Stimulated activated CD8-positive, alpha-beta memory T cell treated with anti-CD3 and anti-CD28 coated beads, Interleukin-7, amount 100 ng/mL, for 24 hours (primary cell): ENCODE measurements around the gene ADK.
A peak's percentile ranks its signal among the peaks of the same experiment; 100 is the strongest.
"Not testable (repeated sequence)": the region's sequence is repeated elsewhere in the genome, so short reads cannot be mapped to it uniquely, and the experiment has no call there.

Source experiments
- DNase-seq: peaks from one replicate; pipeline ENCODE4 v3.0.0-alpha.2; 2020; ENCODE audit warnings: low read depth

ADK gene

DNA sequence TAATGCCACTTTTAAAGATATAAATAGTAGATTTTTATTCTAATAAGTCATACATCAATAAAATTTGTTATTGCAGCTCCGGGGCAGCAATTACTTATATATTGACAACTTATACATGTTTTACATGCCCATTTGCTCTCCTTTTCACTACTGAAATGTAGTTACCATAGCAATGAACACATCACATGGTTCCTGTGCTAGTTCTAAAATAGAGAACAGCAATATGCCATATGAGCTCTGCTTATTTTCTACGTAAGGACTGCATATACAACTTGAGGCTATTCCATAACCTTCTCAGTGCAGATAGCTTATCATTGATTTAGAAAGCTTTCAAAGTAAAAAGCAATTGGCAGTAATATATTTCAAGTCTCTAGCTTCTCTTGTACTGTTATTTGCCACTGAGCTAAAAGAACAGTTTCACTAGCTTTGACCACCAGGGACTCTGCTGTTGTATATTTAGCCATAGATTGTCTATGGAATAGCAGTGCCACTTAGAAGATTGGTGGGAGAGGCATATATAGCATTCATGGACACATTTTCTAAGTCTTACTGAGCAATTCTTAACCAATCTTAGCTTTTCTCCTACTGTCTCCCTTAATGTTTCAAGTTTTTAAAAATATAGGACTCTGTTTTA lies 405.2 kb downstream of the ADK start:
- no peak for DNase-seq

DNA sequence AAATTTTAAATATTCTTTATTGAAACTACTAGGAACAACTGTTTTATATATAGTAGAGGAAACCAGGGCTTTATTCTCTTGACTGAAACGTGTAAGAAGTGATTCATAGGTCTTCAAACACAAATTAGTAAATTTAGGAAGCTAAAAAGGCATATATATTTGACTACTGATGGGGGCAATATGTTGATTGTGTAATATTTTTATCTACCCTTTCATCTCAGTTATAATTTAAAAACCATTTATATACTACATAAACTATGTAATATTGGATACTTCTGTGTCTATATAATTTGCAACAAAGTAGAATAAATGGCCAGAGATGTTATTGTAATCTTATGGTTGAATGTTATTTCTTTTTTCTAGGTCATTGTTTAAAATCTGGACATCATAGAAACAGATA lies 406.1 kb downstream of the ADK start:
- DNase-seq = no peak

- DNase-seq = no peak
Observed at GRCh38 chr10:74558403-74558802, 407.4 kb downstream of the ADK start.

DNA sequence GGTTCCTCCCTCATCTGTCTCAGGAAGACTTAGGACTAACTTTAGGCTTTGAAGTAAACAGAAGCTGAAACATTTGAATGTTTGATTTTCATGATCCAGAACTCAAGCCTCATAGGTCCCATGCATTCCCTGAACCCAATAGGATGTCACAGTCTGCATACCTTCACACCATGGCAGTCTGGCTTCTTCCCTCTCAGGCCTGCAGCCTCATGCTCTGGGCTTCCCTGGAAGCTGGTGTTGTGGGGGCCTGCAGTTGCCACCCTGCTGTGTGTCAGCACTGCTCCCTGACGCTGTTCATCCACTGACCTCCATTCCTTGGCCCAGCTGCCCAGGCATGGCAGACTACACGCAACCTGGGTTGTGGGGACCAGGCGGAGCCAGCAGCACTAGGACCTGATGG lies 407.9 kb downstream of the ADK start:
- DNase-seq = no peak

DNA sequence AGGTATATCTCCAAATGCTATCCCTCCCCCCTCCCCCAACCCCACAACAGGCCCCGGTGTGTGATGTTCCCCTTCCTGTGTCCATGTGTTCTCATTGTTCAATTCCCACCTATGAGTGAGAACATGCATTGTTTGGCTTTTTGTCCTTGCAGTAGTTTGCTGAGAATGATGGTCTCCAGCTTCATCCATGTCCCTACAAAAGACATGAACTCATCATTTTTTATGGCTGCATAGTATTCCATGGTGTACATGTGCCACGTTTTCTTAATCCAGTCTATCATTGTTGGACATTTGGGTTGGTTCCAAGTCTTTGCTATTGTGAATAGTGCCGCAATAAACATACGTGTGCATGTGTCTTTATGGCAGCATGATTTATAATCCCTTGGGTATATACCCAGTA lies 417.9 kb downstream of the ADK start:
- not testable (repeated sequence) for DNase-seq

GRCh38 chr10:74573497-74573896 lies 422.5 kb downstream of the ADK start:
- not testable (repeated sequence) for DNase-seq

DNA sequence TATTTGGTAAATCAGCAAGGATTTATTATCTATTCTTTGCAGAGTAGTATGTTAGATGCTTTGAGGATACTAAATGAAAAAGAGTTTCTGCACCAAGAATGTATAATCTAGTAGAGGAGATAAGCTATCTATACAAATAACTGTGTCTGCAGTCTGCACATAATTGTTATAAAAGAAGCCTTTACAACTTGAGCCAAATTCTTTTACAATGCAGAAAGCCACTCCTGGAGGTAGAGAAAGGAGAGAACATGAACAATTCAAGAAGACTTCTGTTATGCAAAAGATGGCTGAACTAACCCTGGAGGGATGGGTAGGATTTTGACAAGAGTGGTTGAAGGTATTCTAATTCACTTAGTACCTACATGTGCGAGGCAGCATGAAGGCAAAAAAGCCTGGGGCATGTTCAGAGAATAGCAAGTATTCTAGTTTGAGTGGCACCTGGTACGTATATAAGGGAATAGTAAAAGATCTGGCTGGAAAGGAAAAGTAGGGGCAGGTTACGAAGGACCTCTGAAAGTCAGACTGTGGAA lies 424.2 kb downstream of the ADK start:
- DNase-seq = no peak

GRCh38 chr10:74575912-74576311 lies 424.9 kb downstream of the ADK start:
- no peak for DNase-seq

DNA sequence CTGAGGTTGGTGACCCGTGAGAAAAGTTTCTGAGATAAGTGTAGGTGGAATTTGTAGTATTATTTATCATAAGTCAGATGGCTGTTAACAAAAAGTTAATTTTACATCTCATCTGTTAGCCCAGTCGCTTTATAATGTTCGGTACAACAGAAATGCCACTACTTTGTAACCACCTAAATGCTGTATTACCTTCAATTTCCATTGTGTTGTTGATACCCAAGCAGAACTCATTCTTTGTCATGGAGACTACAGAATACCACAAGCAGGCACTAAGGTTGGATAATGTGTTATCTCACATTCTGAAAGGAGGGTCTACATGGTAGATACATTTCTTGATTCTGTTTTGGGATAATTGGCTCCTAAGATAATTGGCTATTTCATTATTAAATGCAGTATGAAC lies 425.6 kb downstream of the ADK start:
- DNase-seq = no peak

GRCh38 chr10:74580438-74580837 lies 429.4 kb downstream of the ADK start:
- not testable (repeated sequence) for DNase-seq

DNA sequence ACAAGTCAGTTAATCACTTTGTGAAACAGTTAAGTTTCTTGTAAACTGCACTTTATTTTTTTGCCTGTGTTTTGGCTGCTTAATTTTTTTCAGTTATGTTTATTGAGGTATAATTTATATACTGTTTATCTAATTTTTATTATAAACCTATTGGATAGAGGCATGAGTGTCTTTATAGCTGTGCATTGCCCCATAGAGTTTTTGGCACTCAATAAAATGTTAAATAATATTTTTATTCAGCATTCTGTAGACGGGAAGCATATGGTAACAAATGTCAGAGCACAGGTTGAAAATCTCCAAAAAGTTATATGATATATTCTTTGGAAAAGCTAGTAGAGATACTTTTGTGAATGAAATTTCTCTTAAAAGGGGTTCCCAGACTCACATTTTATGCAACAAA lies 431.5 kb downstream of the ADK start:
- no peak for DNase-seq

DNA sequence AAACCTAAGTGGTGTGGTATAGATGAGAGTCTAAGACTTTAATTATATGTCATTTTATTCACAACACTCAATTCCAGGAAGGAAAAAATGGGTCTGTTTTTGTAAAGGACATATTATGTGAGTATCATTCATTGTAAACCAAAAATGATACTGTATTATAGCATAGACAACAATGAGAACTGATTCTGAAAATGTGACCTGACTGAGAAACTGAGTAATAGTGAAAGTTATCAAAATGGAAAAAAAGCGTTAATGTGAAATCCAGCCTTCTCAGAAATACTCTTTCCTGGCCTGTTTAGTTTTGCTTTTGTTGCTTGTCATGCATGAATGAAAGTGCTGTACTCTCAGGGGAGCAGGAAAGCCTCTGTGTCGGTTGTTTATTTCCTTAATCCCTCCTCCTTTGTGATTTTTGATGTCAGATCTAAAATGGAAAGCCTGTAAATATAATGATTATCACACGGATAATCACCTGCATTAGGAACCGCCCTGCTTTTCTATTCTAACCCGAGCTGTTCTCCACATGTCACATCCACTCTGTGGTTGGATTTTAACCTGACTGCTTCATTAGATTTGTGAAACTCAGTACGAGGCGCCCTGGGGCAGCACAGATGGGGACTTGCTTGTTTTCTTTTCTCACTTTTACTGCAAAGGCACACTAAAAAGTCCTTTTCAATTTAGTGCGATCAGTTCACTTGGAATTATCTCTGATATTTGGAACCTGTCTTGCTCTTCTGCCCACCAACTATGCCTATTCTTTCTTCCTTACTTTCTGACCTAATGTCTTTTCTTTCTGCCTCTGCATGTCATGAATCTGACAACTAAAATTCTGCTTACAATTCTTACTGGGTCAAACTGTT lies 434.4 kb downstream of the ADK start:
- DNase-seq = peak; percentile 11

DNA sequence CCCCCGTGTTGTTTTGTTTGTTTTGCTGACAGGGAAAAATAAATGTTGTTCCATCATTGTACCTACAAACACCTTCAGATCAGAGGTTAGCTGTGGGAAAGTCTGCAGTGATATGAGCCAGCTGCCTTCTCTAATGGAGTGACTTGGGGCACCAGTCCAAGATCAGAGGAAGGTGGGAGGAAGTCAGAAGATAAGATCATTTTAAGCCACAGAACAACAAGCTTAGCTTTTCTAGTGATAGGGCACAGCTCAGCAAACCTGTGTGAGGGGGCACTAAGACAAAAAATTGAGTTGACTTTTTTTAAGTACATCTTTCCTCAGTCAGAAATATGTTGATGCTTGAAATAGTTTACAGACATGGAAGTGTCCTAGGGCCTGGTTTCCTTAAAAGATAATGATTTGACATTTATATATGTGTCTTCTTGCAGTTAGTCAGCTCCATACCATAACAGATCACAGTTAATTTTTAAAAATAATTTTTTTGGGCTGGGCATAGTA lies 435.1 kb downstream of the ADK start:
- DNase-seq = peak; percentile 5

GRCh38 chr10:74587109-74587854 lies 436.3 kb downstream of the ADK start:
- DNase-seq = no peak

DNA sequence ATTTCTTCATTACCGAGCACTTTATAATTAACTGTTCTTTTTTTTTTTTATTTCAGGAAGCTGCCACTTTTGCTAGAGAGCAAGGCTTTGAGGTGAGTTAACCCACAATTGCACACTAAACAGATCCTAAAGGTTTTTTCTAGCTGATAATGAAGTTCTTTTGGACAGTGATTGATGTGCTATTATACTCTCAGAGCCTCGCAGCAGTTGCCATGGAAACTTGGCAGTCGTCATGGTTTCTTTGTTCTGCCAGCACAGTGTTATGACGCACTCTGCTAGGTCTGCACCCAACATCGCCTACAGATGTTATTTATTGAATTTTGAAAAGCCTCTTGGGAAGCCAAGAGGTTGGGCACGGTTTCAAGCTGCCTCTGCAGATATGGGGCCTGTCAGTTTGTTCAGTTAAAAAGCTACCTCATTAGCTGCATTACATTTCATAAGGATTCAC lies 438.2 kb downstream of the ADK start:
- peak; percentile 51 for DNase-seq

- no peak for DNase-seq
Observed at GRCh38 chr10:74589851-74590250, 438.8 kb downstream of the ADK start.

DNA sequence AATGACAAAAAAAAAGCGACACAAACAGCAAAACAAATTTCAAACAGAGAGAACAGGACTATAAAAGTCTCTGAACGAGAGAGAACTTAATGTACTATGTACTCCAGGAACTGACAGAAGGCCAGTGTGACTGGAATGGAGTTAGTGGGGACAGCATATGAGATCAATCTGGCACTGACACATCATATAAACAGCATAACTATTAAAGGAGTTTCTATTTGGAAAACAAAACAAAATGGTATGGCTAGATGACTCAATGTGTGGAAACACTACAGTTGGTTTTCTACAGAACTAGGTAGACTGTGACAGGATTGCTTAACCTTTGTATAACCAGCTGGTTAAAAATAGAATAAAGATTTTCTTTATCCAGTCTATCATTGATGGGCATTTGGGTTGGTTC lies 442.4 kb downstream of the ADK start:
- DNase-seq = no peak

DNA sequence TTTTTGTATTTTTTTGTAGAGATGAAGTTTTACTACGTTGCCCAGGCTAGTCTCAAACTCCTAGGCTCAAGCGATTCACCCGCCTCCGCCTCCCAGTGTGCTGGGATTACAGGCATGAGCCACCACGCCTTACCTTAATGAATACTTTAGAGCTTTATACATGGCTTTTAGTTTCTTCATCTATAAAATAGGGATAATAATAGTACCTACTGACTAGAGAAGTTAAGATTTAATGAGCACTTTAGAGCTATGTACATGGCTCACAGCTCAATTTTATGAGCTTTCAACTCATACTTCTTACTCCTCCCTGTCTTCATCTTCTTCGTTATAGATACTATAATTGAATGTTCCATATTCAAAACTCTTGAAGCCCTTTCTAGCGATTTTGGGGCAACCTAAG lies 445.7 kb downstream of the ADK start:
- no peak for DNase-seq

DNA sequence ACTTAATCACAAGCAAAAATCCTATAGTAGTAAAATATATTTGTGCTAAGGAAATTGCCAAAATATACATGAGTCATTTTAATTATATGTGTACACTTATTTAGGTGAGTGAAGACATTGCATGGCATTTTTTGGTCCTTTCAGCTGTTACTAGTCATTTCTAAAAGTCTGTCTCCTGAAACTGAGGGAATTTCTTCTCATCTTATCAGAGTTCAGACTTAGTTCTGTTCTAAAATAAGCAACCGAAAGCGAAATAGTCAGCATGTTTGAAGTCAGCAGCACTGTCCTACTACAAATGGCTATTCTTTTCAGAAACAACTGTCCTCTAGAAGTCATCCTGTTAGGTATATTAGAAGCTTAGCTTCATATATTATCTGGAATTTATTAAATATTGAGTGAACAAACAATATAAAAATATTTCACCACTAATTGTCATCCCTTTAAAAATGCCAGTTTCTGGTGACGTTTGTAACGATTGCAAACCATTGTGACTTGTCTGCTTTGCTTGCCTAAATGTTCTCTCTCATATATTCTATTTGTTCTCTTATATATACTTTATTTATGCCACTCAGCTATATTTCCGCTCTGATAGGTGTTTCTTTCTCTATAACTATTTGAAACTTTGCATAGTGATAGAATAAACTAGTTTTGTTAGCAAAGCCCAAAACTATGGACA lies 448.0 kb downstream of the ADK start:
- DNase-seq = no peak

GRCh38 chr10:74599672-74600071 lies 448.7 kb downstream of the ADK start:
- DNase-seq = no peak

DNA sequence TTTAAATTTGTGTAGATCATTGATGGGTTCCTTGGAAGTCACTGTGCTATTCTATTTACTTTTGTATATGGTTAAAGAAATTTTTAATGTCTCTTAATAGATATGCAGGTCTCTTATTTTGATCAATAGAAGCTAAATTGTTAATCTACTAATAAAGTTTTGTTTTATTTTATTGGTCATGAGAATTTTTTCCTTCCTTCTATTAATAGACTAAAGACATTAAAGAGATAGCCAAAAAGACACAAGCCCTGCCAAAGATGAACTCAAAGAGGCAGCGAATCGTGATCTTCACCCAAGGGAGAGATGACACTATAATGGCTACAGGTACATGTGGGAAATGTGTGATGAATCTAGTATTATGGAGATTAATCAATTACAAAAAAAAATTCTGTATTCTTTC lies 449.1 kb downstream of the ADK start:
- no peak for DNase-seq

GRCh38 chr10:74602576-74602975 lies 451.6 kb downstream of the ADK start:
- DNase-seq = no peak
